ENCODE results near the gene P4HA2. TPM values are rescaled to one million over a fixed set of nuclear protein-coding genes. Genes with fewer than 3 reads are reported as not detected.

Gene P4HA2
- total RNA-seq, 4 donors from 2014 or later, result 15.9 to 26.9 (median 22.8) TPM

DNA sequence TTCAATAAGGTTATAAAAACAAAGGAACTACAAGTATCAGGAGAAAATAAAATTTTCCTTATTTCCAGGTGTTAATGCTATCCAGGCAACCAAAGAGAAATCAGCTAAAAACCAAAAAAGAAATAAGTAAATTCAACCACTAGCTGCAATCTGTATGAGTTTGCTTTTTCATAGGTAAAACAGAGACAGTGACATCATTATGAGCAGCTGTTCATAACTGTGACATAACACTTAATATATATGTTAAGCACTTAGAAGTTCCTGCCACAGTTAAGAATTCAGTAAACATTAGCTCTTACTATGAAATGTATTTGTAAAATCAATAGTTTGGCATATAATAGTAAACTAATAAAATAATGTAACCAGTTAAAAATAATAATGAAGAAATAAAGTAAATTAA lies 20.9 kb downstream of the P4HA2 start:
- Histone ChIP-seq H3K27ac (no peak overlapping the region), H3K27me3 (no peaks in the 10 kb centered on the region), H3K36me3 (peaks cover 0 to 84% (median 3%) of the 10 kb centered on the region in 3 donors), H3K4me1 (peaks cover 0 to 9% (median 0%) of the 10 kb centered on the region in 4 donors), H3K4me3 (no peak overlapping the region), H3K9me3 (no peaks in the 10 kb centered on the region)
- no peak for DNase-seq (ENCODE audit: low spot score in 2 of 2)
- TF ChIP-seq POLR2A (IDR thresholded peaks at IDR 0.05) (no peak), EP300 (IDR thresholded peaks at IDR 0.05) (no peak)
- TF ChIP-seq, protein P1, sequence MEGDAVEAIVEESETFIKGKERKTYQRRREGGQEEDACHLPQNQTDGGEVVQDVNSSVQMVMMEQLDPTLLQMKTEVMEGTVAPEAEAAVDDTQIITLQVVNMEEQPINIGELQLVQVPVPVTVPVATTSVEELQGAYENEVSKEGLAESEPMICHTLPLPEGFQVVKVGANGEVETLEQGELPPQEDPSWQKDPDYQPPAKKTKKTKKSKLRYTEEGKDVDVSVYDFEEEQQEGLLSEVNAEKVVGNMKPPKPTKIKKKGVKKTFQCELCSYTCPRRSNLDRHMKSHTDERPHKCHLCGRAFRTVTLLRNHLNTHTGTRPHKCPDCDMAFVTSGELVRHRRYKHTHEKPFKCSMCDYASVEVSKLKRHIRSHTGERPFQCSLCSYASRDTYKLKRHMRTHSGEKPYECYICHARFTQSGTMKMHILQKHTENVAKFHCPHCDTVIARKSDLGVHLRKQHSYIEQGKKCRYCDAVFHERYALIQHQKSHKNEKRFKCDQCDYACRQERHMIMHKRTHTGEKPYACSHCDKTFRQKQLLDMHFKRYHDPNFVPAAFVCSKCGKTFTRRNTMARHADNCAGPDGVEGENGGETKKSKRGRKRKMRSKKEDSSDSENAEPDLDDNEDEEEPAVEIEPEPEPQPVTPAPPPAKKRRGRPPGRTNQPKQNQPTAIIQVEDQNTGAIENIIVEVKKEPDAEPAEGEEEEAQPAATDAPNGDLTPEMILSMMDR (IDR thresholded peaks at IDR 0.05), result no peak

DNA sequence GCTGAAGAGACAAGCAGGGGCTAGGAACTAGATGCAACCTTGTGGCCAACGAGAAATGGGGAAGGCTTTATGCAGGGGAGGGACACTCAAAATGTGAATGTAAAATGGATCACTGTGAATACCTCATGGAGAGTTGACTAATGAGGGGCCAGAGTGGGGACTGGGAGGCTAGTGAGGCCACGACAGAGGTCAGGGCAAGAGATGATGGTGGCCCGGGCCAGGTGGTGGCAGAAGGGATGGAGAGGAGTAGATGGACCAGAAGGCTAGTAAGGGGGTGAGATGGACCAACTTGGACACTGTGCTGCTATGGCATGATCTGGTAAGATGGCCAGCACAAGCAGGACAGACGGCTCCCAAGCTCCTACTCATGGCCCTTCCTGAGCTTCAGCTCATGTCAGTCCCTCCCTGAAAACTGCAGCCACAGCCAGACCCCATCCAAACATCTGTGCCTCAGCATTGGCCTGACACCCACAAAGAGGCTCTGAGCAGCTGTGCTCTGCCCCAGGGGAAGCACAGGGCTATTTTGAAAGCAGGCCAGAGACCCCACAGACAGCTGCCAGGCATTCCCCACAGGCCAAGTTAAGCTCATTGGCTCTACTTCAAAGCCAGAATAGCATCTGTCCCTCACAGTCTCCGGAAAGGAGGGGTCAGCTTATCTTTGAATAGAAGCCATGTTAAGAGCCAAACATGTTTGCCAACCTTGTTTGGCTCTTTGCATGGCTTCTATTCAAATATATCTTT lies 22.1 kb downstream of the P4HA2 start:
- 79 to 84% methylated on average over 5 of the region's 5 CpGs for WGBS, 2 donors
- Histone ChIP-seq H3K4me1 (peaks cover 0 to 9% (median 0%) of the 10 kb centered on the region in 4 donors), H3K9me3 (no peaks in the 10 kb centered on the region), H3K27ac (no peak overlapping the region), H3K4me3 (no peak overlapping the region), H3K27me3 (no peaks in the 10 kb centered on the region), H3K36me3 (peaks cover 0 to 84% (median 3%) of the 10 kb centered on the region in 3 donors)
- DNase-seq (ENCODE audit: low spot score in 2 of 2), result peak in 1 of 2 donors; percentile 2
- TF ChIP-seq EP300 (IDR thresholded peaks at IDR 0.05), result no peak
- TF ChIP-seq POLR2A (IDR thresholded peaks at IDR 0.05), result no peak
- TF ChIP-seq, protein P1 (IDR thresholded peaks at IDR 0.05), result no peak

DNA sequence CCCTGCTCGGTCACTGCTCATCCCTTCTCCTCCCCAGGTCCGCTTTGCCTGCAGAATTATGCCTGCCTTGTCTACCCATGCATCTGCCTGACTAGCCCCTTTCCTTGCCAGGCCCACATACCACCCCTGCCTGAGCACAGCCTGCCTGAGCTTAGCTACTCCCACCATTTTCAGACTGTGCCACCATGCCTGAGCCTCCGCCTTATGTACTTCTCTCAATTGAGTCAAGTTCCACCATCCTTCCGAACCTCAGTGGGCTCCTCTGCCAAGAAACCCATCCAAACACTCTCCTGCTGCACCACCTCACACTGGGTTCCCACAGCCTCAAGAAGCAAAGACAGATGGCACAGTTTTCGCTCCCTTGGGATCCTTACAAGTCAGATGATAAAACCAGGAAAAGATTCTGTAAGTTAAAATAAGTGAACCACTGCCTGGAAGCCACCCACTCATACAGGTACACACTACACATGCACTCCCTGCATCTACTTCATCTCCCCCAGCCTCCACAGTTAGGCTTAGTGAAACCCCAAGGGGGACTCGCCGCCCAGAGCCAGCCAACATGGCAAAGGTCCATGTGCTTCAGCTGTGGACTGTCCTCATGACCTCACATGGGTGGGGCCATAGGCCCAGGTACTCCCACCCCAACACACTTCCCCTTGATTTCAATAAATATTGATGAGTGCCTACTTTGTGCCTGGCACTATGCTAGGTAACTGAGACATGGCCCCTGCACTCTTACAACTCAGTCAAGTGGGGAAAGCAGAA lies 23.1 kb downstream of the P4HA2 start:
- TF ChIP-seq, protein P1 (IDR thresholded peaks at IDR 0.05), result no peak
- TF ChIP-seq EP300 (IDR thresholded peaks at IDR 0.05), result no peak
- TF ChIP-seq POLR2A (IDR thresholded peaks at IDR 0.05), result no peak
- Histone ChIP-seq H3K9me3 (no peaks in the 10 kb centered on the region), H3K4me3 (no peak overlapping the region), H3K27ac (no peak overlapping the region), H3K27me3 (no peaks in the 10 kb centered on the region), H3K36me3 (peaks cover 0 to 85% (median 3%) of the 10 kb centered on the region in 3 donors), H3K4me1 (peaks cover 0 to 9% (median 0%) of the 10 kb centered on the region in 4 donors)
- 94 to 96% methylated on average over 7 of the region's 7 CpGs for WGBS, 2 donors
- no peak for DNase-seq (ENCODE audit: low spot score in 2 of 2)

DNA sequence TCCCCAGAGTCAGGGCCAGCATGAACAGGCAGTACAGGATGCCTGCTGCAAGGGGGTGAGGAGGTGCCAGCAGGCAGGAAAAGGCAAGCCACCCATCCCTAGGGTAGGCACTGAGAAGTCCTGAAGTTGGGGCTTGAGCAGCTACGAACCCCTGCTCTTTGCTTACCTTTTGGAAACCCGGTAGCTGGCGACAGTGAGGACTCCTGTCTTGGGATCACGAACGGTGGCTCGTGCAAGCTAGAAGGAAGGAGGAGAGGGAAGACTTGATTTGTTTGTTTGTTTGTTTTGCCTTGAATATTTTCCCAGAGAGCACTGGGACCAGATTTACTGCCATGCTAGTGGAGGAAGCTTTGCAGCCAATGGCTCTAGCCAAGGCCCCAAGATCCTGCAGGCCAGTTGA lies 23.7 kb downstream of the P4HA2 start:
- no peaks in the 10 kb centered on the region for H3K9me3 ChIP-seq
- H3K27ac ChIP-seq, result no peak overlapping the region
- no peaks in the 10 kb centered on the region for H3K27me3 ChIP-seq
- H3K4me3 ChIP-seq, result no peak overlapping the region
- H3K4me1 ChIP-seq, result peaks cover 0 to 9% (median 0%) of the 10 kb centered on the region in 4 donors
- TF ChIP-seq, protein P1 (IDR thresholded peaks at IDR 0.05), result no peak
- TF ChIP-seq POLR2A (IDR thresholded peaks at IDR 0.05) (no peak), EP300 (IDR thresholded peaks at IDR 0.05) (no peak)
- no peak for DNase-seq (ENCODE audit: low spot score in 2 of 2)
- 97% methylated on average over 6 of the region's 6 CpGs for WGBS, 2 donors
- peaks cover 0 to 84% (median 0%) of the 10 kb centered on the region in 3 donors for H3K36me3 ChIP-seq

DNA sequence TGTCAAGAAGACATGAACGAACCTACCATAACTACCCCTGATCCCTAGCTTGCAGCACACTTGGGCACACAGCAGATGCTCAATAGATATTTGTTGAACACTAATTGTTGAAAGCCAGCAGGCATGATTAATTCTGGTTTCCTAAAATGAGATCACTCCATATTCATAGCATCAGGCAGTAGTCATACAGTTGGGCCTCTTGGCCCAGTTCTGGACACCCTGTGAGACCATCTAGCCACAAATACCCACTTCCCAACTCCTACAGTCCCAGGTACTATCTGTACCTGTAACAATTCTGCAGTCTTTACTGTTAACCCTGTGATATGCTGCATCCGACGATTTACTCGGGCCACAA lies 24.2 kb downstream of the P4HA2 start:
- Histone ChIP-seq H3K27ac (peak overlapping the region in 1 of 4 donors; percentile 43), H3K9me3 (no peaks in the 10 kb centered on the region), H3K27me3 (no peaks in the 10 kb centered on the region), H3K36me3 (peaks cover 0 to 84% (median 0%) of the 10 kb centered on the region in 3 donors), H3K4me3 (no peak overlapping the region), H3K4me1 (peaks cover 0 to 9% (median 0%) of the 10 kb centered on the region in 4 donors)
- DNase-seq (ENCODE audit: low spot score in 2 of 2), result no peak
- 86 to 97% methylated on average over 4 of the region's 4 CpGs for WGBS, 2 donors
- TF ChIP-seq, protein P1 (IDR thresholded peaks at IDR 0.05), result no peak
- no peak for TF ChIP-seq EP300 (IDR thresholded peaks at IDR 0.05)
- no peak for TF ChIP-seq POLR2A (IDR thresholded peaks at IDR 0.05)
